GM12878 (cell line): ENCODE measurements around the gene ESRP2. TPM values are rescaled to one million over a fixed set of nuclear protein-coding genes. Genes with fewer than 3 reads are reported as not detected.

ENCODE experiments used
- HDAC6 ChIP-seq: fragments of 200-600 bp; sonication (generic); IDR thresholded peaks from one replicate; pipeline ENCODE4 v1.8.0; 2017; ENCODE audit warnings: antibody characterized with exemption; ENCODE audit not compliant: unreplicated experiment
- MEF2B ChIP-seq: fragments of 450-650 bp; IDR thresholded peaks from 2 replicates; pipeline ENCODE4 v1.6.1; 2018; ENCODE audit warnings: mild to moderate bottlenecking, moderate library complexity; ENCODE audit not compliant: partially characterized antibody, poor library complexity, severe bottlenecking
- MTA3 ChIP-seq: IDR thresholded peaks from 2 replicates; pipeline ENCODE4 v1.6.1; 2012; ENCODE audit warnings: low read length, inconsistent platforms, borderline replicate concordance
- NFIC ChIP-seq: IDR thresholded peaks from 2 replicates; pipeline ENCODE4 v1.6.1; 2012; ENCODE audit warnings: low read depth, mild to moderate bottlenecking, inconsistent platforms, low read length, moderate library complexity
- NR2F1 ChIP-seq: fragments of 450-650 bp; conservative IDR thresholded peaks from 2 replicates; pipeline ENCODE4 v1.6.1; 2017; ENCODE audit warnings: mild to moderate bottlenecking
- POLR2AphosphoS2 ChIP-seq: IDR thresholded peaks from 2 replicates; pipeline ENCODE4 v1.6.1; 2011; ENCODE audit warnings: low read depth, mild to moderate bottlenecking, low read length, improper control_type of control experiment, moderate library complexity
- SIN3A ChIP-seq: IDR thresholded peaks from 2 replicates; pipeline ENCODE4 v1.6.1; 2012; ENCODE audit warnings: low read depth, low read length, improper control_type of control experiment
- SMC3 ChIP-seq: IDR thresholded peaks from 2 replicates; pipeline ENCODE4 v1.6.1; 2011; ENCODE audit warnings: low read length, improper control_type of control experiment, borderline replicate concordance
- TAF1 ChIP-seq: IDR thresholded peaks from 2 replicates; pipeline ENCODE4 v1.6.1; 2011; ENCODE audit warnings: mild to moderate bottlenecking, low read depth, low read length, borderline replicate concordance
- ZNF207 ChIP-seq: fragments of 450-650 bp; IDR thresholded peaks from 2 replicates; pipeline ENCODE4 v1.6.1; 2014; ENCODE audit warnings: antibody characterized with exemption, mild to moderate bottlenecking, borderline replicate concordance
- ZNF622 ChIP-seq: fragments of 450-650 bp; IDR thresholded peaks from 2 replicates; pipeline ENCODE4 v1.6.1; 2017; ENCODE audit warnings: mild to moderate bottlenecking, inconsistent platforms
- ZSCAN29 ChIP-seq: fragments of 450-650 bp; IDR thresholded peaks from 2 replicates; pipeline ENCODE4 v1.6.1; 2017; ENCODE audit warnings: mild to moderate bottlenecking, moderate library complexity
- polyA plus RNA-seq, 11 experiments: library from polyadenylated mRNA; depleted of rRNA in 4 of 11; unstranded in 6 of 11; stranded (reverse) in 5 of 11; fragments of >200 nt; fragmentation: Nextera tagmentation in 4 of 11; fragmentation: Illumina TruSeq in 1 of 11; extraction: Ambion mirVana in 4 of 11; extraction: Trizol in 1 of 11; gene quantifications; 1 replicate in 1 of 11; 2 replicates in 10 of 11; pipeline versions ENCODE4 v1.2.1 to v1.2.3, GENCODE V29; 2011 to 2016; ENCODE audit warnings: inconsistent platforms in 2 of 11, missing spikeins in 2 of 11, low read depth in 1 of 11
- total RNA-seq, 4 experiments: library from RNA; depleted of rRNA in 3 of 4; stranded (reverse); fragments of >200 nt in 3 of 4; fragmentation: Illumina TruSeq in 1 of 4; extraction: Trizol in 1 of 4; gene quantifications; 2 replicates each; pipeline versions ENCODE4 v1.2.1 to v1.2.3, GENCODE V29; 2013 to 2021
- TF ChIP-seq, protein P1 (sequence below): fragments of 450-650 bp; IDR thresholded peaks from 2 replicates; pipeline ENCODE4 v1.6.1; 2017; ENCODE audit warnings: mild to moderate bottlenecking, moderate library complexity
- TF ChIP-seq, protein P2 (sequence below): fragments of 450-650 bp; IDR thresholded peaks from 2 replicates; pipeline ENCODE4 v1.6.1; 2017; ENCODE audit warnings: mild to moderate bottlenecking, low read depth, inconsistent platforms; ENCODE audit not compliant: poor library complexity, severe bottlenecking
- TF ChIP-seq, protein P3 (sequence below): IDR thresholded peaks from 2 replicates; pipeline ENCODE4 v1.6.1; 2011; ENCODE audit warnings: low read depth, low read length, improper control_type of control experiment, borderline replicate concordance
- TF ChIP-seq, protein P4 (sequence below): IDR thresholded peaks from 2 replicates; pipeline ENCODE4 v1.6.1; 2012; ENCODE audit warnings: improper control_type of control experiment, low read depth, low read length; ENCODE audit not compliant: insufficient replicate concordance

ESRP2 gene
- total and polyA plus RNA-seq, 10 of the 15 experiments (the other 5 are each of a cell fraction or from before 2014, with no cell fraction given) = 0.04 to 0.64 (median 0.08) TPM; not detected in 3

DNA sequence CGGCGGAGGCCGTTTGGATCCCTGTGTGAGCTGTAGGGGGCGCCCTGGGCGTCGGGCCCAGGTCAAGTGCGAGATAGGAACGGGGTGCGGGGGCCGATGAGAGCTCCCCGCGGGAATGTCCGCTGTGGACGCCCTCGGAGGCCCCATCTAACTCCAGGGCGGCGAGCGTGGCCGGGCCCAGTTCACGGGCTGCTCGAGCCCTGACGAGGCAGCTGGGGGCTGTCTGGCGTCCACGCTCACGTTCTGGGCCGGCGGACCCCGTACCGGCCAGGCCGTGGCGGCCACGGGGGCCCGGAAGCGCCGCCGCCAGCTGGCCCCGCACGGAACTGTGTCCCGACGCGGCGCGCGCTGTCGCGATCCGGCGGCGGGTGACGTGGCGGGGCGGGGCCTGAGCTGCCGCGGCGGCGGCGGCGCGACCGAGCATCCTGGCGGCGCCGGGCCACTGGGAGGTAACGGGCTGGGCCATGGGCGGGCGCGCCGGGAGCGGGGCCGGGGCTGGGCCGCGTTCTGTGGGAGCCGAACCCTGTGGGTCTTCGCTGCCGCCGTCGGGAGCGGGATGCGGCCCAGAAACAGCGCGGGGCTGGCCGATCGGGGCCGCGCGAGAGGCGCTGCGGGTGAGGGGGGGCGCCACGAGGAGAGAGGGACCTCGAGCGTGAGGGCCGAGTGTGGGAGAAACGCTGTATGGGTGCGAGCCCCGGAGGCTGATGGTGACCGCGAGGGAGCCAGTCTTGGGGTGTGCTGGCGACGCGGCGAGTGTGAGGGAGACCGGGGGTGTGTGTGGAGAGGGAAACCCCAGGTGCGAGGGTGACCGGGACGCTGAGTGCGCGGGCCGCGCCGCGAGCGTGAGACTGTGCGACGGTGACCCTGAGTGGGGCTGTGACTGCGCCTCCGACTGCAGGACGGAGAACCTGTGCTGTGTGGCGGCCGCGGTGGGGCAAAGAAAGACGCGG, 28.5 kb upstream of the ESRP2 start, which contains the start of gene SLC7A6 (continued):
- TF ChIP-seq, protein P1, sequence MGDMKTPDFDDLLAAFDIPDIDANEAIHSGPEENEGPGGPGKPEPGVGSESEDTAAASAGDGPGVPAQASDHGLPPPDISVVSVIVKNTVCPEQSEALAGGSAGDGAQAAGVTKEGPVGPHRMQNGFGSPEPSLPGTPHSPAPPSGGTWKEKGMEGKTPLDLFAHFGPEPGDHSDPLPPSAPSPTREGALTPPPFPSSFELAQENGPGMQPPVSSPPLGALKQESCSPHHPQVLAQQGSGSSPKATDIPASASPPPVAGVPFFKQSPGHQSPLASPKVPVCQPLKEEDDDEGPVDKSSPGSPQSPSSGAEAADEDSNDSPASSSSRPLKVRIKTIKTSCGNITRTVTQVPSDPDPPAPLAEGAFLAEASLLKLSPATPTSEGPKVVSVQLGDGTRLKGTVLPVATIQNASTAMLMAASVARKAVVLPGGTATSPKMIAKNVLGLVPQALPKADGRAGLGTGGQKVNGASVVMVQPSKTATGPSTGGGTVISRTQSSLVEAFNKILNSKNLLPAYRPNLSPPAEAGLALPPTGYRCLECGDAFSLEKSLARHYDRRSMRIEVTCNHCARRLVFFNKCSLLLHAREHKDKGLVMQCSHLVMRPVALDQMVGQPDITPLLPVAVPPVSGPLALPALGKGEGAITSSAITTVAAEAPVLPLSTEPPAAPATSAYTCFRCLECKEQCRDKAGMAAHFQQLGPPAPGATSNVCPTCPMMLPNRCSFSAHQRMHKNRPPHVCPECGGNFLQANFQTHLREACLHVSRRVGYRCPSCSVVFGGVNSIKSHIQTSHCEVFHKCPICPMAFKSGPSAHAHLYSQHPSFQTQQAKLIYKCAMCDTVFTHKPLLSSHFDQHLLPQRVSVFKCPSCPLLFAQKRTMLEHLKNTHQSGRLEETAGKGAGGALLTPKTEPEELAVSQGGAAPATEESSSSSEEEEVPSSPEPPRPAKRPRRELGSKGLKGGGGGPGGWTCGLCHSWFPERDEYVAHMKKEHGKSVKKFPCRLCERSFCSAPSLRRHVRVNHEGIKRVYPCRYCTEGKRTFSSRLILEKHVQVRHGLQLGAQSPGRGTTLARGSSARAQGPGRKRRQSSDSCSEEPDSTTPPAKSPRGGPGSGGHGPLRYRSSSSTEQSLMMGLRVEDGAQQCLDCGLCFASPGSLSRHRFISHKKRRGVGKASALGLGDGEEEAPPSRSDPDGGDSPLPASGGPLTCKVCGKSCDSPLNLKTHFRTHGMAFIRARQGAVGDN = peak; percentile 41; the same call in 1 of the 2 replicates
- TF ChIP-seq TAF1 (no peak), MEF2B (peak; percentile 52), MTA3 (no peak), SMC3 (peak; percentile 58), NR2F1 (peak; percentile 75), POLR2AphosphoS2 (no peak), ZNF207 (no peak), HDAC6 (no peak), ZSCAN29 (no peak), SIN3A (peak; percentile 67), ZNF622 (no peak), NFIC (no peak)
- TF ChIP-seq, protein P2, sequence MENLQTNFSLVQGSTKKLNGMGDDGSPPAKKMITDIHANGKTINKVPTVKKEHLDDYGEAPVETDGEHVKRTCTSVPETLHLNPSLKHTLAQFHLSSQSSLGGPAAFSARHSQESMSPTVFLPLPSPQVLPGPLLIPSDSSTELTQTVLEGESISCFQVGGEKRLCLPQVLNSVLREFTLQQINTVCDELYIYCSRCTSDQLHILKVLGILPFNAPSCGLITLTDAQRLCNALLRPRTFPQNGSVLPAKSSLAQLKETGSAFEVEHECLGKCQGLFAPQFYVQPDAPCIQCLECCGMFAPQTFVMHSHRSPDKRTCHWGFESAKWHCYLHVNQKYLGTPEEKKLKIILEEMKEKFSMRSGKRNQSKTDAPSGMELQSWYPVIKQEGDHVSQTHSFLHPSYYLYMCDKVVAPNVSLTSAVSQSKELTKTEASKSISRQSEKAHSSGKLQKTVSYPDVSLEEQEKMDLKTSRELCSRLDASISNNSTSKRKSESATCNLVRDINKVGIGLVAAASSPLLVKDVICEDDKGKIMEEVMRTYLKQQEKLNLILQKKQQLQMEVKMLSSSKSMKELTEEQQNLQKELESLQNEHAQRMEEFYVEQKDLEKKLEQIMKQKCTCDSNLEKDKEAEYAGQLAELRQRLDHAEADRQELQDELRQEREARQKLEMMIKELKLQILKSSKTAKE = no peak
- TF ChIP-seq, protein P3, sequence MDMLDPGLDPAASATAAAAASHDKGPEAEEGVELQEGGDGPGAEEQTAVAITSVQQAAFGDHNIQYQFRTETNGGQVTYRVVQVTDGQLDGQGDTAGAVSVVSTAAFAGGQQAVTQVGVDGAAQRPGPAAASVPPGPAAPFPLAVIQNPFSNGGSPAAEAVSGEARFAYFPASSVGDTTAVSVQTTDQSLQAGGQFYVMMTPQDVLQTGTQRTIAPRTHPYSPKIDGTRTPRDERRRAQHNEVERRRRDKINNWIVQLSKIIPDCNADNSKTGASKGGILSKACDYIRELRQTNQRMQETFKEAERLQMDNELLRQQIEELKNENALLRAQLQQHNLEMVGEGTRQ = no peak
- TF ChIP-seq, protein P4, sequence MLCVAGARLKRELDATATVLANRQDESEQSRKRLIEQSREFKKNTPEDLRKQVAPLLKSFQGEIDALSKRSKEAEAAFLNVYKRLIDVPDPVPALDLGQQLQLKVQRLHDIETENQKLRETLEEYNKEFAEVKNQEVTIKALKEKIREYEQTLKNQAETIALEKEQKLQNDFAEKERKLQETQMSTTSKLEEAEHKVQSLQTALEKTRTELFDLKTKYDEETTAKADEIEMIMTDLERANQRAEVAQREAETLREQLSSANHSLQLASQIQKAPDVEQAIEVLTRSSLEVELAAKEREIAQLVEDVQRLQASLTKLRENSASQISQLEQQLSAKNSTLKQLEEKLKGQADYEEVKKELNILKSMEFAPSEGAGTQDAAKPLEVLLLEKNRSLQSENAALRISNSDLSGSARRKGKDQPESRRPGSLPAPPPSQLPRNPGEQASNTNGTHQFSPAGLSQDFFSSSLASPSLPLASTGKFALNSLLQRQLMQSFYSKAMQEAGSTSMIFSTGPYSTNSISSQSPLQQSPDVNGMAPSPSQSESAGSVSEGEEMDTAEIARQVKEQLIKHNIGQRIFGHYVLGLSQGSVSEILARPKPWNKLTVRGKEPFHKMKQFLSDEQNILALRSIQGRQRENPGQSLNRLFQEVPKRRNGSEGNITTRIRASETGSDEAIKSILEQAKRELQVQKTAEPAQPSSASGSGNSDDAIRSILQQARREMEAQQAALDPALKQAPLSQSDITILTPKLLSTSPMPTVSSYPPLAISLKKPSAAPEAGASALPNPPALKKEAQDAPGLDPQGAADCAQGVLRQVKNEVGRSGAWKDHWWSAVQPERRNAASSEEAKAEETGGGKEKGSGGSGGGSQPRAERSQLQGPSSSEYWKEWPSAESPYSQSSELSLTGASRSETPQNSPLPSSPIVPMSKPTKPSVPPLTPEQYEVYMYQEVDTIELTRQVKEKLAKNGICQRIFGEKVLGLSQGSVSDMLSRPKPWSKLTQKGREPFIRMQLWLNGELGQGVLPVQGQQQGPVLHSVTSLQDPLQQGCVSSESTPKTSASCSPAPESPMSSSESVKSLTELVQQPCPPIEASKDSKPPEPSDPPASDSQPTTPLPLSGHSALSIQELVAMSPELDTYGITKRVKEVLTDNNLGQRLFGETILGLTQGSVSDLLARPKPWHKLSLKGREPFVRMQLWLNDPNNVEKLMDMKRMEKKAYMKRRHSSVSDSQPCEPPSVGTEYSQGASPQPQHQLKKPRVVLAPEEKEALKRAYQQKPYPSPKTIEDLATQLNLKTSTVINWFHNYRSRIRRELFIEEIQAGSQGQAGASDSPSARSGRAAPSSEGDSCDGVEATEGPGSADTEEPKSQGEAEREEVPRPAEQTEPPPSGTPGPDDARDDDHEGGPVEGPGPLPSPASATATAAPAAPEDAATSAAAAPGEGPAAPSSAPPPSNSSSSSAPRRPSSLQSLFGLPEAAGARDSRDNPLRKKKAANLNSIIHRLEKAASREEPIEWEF = no peak
